SIG-M5 (cell line): ENCODE measurements around the gene DIPK1B.

ENCODE experiments used
- DNase-seq: peaks from one replicate; lab custom pipeline; 2025; lab: John Stamatoyannopoulos, UW

DIPK1B gene

GRCh38 chr9:136769710-136770191 is 57.4 kb downstream of the DIPK1B start:
- no peak for DNase-seq

- no peak for DNase-seq
Observed at GRCh38 chr9:136771907-136772415, 59.6 kb downstream of the DIPK1B start.

DNA sequence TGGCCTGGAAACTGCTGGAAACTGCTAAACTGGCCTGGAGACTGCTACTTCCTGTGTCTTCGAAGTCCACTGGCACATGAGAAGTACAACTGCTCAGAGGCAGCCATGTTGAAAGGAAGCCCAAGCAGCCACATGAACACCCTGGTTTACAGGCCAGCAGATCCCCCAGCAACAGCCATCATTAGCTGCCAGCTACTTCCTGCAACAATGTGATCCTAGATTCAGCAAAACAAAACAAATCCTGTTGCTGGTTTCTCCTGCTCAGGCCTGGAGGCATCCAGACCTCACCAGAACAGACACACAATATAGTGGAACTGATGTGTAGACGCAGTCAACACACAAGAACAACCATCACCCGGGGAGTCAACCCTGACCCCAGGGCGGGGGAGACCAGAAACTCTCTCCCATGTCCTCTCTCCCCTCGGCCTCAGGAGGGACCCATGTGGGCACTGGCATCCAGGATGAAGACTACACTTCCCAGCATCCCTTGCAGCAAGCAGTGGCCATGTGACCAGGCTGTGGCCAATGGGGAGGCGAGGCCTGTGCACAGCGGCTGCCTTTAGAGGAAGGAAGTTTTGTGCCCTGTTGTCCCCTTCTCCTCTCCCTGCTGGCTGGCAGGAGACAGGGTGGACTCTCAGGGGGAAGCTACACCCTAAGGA is 61.1 kb downstream of the DIPK1B start:
- DNase-seq, result no peak
